Hippocampal formation (tissue), 2 donors: ENCODE data around the gene HCFC1.
A peak's percentile ranks its signal among the peaks of the same experiment; 100 is the strongest.

ENCODE experiments used
- DNase-seq, 2 donors: peaks; one replicate each; lab custom pipeline; 2025; lab: John Stamatoyannopoulos, UW

HCFC1 gene

DNA sequence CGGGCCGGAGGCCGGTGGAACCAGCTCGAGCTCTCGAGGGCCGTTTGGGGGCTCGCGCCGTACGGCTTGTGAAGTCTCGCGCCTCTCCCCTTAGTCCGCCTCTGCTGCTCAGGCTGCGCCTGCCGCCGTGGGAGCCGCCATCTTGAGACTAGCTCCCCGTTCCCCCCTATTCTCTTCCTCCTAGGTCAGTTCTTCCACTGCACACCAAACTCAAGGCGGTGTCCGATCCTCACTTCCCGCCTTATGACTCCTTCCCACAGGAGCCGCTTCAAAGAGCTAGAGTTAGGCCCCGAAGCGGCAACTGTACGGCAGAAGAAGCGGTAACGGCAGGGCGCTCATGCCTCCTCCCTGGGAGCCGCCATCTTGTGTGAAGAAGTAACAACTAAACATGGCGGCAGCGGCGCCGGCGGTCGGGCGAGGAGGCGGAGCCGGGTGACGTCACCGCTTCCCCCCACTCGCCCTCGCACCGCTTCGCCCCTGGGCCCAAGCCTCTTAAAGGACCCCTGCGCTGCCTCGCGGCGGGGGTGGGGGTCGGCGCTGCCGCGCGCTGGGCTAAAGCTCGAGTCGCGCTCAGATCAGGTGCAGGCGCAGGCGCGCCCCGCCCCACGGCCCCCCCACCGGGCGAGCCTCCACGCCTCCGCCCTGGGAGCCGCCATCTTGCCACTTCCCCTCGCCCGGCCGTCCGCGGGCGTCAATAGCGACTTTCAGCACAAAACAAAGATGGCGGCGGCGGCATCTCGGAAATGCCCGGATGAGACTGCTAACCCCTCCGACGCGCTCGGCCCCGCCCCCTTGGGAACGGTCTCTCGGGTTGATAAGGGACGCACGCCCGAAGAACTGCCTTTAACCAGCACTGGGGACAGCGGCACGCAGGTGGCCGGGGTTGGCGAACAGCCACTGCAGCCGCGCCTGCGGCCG, at the start of gene HCFC1:
TSS of gene HCFC1 (minus strand) at position 369 of the 918 bp plus-strand sequence. CDS start 978 bp downstream, outside the sequence.
- DNase-seq: peak; percentile 83 to 84

DNA sequence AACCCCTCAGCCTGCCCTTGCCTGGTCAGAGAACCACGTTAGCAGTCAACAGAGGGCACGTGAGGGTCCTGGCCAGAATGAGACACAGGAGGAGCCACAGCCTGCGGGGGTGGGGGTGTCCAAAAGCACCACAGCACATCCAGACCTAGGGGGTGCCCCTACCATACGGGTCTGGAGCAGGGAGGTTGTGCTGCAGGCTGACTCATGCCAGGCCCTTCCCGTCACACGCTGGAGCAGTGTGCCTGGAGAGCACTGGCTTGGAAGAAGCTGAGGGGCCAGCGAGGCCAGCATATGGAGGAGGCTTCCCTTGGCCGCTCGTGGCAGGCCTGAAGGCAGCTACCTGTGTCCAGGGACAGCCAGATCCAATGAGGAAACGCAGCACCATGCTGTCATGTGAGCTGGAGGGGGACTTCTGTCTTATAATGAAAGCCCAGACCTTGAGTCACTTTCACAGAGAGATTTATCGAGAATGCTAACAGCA, 49.6 kb upstream of the HCFC1 start:
- DNase-seq: no peak

DNA sequence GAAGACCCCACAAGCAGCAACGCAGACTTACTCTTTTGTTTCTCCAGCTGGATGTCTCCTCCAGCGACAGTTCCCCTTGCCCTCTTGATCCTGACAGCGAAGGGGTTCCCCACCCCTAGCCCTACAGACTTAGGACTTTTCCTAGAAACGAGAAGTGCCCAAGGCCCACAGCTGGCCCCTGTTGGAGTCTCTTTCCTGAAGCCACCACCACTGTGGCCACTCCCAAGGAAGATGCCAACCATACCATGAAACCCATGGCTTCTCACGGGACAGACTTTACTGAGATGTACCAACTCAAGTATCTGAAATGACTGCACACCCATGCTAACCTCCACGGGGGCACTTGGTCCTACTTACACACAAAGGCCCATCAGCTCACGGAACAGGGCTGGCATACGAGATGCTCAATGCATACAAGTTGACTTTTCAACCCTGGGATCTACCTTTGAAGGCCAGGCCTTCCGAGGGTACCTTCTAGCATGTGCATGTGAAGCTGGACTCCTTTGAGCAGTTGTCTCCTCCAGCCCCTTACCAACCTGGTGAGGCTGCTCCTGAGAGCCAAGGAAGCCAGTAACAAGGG, 49.0 kb upstream of the HCFC1 start:
- no peak for DNase-seq

DNA sequence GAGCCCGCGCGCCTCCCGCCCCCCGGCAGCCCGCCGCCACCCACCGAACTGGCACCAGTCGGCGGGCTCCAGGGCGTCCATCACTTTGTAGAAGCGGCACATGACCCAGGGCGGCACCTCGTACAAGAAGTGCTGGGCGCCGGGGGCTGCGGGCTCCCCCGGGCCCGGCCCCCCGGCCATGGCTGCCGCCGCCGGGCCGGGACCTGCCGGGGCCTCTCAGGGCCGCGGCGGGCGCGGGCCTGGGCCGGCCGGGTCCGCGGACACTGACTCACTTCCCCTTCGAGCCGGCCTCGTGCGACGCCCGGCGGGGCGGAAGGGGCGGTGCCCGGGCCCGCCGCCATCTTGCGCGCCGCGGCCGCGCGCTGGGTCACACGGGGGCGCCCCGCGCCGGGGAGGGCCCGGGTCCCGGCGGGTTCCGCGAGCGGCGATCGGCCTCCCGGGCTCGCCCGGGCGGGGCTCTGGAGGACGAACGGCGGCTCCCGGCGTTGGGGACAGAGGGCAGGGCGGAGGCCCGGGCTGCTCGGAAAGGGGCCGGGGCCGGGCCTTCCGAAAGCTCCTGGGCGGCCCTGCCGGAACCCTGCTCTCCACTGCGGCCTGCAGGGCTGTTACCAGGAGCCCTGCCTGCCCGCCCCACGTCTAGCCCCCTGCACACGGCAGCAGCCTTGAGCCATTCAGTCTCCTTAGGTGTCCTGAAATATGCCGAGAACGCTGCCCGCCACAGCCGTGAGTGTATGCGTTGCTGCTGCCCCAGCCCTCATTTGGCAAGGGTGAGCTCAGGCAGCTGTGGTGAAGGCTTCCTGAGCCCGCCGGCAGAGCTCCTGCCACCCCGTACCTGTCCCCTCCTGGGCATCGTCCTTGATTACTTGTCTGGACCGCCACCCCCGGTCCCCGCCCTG, 48.3 kb upstream of the HCFC1 start, which contains the start of gene IRAK1:
TSS of gene IRAK1 (minus strand) at position 270 of the 896 bp plus-strand sequence. CDS start at position 180, 90 bp downstream.
- DNase-seq: peak in 1 of 2 donors; percentile 39

DNA sequence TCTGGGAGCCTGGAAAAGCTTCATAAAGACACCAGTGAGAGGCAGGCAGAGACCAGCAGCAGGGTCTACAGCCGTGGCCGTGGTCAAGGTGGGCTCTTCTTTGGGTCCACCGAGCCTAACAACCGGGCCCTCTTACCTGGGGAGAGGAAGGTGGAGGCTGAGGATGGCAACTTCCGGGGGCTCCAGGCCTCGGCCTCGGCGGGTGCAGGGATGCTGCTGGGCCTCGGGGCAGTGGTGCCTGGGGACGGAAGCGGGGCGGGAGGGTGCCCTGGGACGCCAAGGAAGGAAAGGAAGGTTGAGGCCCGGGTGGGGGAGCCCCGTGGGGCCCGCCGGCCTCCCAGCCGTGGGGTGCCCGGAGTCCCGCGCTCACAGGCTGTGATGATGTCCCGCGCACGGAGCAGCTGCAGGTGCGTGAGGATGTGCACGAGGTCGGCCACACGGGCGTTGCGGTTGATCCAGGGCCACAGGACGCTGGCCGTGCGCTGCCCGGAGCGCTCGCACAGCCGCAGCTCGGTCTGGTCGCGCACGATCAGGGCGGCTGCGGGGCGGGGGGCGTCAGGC, 47.5 kb upstream of the HCFC1 start:
- DNase-seq: no peak

DNA sequence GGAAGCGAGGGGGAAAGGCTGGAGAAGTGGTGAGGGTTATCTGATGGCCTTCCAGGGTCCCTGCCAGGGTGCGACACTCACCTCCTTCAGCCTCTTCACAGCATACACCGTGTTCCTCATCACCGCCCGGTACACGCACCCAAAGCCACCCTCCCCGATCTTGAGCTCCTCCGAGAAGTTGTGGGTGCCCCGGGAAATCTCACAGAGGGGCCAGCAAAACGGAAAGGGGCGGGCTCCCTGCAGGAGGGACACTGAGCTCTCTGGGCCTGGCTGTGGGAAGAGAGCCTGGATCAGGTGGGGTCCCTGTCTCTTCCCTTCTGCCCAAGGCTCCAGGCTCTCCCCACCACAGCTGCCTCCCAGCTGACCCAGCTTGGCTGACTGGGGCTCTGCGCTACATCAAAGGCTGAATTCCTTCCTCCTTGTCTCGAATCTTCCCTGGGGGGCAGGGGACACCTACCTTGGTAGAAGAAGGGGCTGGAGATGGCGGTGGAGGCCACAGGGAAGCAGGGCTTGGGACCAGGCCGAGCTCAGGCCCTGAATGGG, 47.0 kb upstream of the HCFC1 start:
- no peak for DNase-seq

DNA sequence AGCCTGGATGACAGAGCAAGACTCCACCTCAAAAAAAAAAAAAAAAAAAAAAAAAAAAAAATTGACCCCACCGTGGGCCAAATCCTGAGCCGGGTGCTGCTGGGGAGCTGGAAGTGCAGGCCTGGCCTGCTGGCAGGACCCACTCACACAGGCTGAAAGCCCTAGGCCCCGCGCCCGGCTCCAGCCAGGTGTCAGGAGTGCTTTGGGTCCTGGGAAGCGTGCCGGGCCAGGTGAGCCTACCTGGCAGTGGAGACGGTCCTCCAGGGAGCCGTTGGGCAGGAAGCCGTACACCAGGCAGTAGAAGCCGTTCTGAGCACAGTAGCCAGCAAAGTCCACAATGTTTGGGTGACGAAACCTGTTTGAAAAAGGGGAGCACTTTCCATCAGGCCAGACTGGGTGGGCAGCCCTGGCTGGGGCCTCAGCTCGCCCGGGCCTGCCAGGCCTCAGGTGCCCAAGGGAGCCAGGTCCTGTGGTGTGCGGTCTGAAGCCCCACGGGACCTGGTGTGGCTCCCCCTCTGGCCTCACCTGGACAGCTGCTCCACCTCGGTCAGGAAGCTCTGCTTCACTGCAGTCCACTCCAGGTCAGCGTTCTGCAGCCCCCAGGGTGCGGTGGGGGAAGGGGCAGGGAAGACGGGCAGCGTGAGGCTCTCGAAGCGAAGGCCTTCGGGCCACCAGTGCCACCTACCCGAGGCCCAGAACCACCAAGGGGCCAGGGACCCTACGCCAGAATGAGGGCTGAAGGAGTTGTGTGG, 46.3 kb upstream of the HCFC1 start:
- no peak for DNase-seq

DNA sequence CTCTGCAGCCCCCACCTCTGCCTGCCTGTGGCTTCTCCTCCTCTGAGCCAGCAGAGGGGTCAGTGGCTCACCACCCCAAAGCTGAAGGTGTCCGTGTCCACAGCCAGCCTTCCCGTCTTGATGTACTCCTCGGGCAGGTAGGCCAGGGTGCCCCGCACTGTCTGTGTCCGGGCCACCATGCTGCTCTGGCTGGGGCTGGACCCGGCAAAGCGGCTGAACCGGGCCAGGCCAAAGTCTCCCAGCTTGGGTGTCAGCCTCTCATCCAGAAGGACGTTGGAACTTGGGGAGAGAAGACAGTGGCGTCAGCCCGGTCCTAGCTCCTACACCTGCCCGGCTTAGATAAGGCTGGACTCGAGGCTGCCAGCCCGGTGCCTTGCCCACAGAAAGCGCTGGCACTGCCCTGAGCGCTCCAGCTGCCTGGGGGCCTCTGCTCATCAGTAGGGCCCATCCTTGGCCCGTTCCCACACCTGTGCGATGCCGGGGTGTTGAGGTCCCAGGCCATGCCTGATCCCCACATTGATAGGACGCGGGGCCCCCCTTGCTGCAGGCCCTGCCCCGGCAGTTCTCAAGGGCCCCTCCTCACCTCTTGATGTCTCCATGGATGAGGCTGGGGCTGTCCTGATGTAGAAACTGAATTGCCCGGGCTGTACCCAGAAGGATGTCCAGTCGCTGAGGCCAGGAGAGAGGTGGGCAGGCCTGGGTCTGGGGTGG, 44.9 kb upstream of the HCFC1 start:
- no peak for DNase-seq

DNA sequence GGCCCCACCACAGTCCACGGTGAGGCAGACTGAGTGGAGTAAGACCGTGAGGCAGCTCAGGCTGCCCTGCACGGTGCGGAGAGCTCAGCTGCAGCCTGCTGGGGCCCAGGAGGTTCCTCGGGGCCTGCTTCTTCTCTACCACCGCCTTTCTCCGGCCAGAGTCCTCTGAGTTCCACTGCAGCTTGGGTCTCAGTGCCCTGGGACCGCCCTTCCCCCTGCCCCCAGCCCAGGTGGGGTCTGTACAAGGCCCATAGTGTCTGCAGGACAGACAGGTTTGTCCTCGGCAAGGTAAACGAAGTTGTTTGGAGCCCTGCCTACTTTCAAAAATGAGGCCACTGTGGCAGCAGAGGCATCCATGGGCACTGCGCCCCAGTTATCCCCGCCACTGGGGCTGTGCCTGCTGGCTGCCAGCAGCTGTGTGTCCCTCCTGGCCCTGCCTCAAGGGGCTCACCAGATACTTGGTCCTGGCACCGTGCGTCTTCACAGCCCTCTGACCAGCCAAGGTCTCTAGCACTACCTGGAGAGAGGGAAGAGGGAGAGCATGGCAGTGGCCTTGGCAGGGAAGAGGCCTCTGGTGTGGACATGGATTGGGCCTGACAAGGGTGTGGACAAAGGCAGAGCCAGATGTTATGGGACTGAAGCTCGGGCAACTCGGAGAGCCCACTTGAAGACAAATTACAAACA, 44.1 kb upstream of the HCFC1 start:
- no peak for DNase-seq

DNA sequence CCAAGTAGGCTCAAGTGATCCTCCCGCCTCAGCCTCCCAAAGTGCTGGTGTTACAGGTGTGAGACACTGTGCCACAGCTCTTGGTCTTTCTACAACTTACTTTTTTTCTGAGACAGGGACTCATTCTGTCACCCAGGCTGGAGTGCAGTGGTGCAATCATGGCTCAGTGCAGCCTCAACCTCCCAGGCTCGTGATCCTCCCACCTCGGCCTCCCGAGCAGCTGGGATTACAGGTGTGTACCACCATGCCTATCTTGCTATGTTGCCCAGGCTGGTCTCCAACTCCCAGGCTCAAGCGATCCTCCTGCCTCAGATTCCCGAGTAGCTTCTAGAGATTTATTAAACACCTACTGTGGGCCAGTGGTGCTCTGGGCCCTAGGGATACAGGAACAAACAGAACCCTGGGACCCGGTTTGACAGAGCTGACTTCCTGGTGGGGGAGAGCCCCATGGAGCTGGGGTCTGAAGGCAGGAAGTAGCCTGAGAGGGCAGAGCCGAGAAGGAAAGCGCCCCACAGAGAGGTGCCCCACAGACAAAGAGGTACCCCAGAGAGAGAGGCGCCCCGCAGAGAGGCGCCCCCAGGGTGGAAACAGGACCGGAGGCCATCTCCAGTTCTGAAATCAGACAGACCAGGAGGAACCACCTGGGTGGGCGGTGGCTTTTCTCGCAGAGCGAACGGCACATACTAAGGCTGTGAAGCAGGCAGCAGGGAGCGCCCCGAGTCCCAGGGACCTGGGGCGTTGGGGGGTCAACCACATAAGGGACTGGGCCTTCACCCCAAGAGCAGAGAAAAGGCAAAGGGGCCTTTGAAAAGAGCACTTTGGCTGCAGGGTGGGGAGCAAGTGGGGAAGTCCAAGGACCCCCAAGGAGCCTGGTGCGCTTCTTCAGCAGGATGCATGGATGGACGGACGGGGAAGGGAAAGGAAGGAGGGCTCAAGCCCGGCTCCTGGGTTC, 43.1 kb upstream of the HCFC1 start:
- no peak for DNase-seq

DNA sequence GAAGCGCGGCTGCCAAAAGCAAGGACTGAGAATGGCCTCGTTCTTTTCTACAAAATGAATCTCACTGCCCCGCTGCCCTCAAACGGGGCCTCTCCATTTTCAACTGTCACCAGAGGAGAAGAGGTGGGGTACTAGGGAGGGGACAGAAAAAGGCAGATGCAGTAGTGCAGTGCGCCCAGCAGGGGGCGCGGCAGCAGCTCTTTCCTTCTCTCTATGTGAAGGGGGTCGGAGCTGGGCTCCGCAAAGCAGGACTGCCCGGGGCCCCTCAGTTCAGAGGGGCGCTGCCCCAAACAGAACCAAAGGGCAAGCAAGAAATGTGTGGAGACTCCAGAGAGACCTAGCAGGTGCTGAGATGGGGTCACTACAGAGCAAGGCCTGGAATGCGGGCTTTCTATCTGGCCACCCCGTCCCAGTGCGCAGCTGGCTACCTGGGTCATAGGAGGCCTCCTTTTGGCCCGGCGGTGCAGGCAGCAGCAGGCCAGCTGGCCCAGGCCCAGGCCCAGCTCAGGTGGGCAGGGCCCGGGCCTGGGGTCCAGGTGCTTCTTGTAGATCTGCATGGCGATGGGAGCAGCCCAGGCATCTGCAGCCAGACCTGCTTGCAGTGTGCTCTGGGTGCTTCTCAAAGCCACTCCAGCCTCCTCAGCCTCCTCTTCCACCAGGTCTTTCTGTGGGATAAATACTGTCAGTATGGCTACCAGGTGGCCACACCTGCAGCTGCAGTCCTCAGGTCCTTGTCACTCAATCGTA, 42.2 kb upstream of the HCFC1 start:
- no peak for DNase-seq

DNA sequence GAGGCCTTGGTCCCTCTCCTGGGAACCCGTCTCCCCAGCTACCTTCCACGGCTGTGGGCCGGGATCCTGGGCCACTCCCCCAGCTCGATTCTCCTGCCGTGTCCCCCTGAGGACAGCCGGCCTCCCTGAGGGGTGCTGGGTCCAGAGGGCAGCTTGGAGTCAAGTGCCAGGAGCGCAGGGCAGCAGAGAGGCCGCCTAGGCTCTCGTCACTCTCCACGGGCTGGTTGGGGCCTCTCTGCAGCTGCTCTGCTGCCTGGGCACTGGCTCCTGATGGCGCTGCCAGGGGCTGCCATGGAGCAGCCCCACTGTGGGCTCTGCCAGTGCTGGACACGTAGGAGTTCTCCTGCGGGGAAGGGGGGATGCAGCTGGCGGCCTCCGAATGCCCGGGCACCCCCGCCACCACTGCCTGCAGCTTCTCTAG, 41.4 kb upstream of the HCFC1 start:
- DNase-seq: peak in 1 of 2 donors; percentile 38

DNA sequence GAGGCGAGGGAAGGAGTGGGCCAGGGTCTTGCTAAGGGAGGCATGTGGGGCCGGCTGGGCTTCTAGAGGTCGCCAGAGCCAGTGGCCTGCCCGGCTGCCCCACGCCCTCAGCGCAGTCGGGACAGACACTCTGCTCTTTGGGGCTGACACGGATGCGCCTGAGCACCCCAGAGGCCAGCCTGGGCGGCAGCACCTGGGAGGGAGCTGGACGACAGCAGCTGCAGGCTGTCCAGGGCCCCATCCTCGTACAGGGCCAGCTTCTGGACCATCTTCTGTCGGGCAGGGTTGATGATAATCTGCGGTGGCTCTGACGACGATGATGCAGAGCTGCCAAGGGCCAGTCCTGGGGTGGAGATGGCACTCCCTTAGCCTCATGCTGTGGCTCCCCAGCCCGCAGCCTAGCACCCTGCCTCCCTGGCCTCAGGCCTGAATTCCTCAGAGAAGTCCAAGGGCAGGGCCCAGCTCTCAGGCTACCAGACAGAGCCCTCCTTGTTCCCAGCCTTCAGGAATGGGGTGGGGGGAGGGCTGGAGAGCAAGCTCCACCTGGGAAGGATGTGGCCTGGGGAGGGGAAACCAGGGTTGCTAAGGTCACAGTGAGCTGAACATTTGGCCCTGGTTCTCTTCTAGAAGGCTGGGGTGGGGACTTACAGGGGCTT, 40.8 kb upstream of the HCFC1 start:
- peak in 1 of 2 donors; percentile 38 for DNase-seq

DNA sequence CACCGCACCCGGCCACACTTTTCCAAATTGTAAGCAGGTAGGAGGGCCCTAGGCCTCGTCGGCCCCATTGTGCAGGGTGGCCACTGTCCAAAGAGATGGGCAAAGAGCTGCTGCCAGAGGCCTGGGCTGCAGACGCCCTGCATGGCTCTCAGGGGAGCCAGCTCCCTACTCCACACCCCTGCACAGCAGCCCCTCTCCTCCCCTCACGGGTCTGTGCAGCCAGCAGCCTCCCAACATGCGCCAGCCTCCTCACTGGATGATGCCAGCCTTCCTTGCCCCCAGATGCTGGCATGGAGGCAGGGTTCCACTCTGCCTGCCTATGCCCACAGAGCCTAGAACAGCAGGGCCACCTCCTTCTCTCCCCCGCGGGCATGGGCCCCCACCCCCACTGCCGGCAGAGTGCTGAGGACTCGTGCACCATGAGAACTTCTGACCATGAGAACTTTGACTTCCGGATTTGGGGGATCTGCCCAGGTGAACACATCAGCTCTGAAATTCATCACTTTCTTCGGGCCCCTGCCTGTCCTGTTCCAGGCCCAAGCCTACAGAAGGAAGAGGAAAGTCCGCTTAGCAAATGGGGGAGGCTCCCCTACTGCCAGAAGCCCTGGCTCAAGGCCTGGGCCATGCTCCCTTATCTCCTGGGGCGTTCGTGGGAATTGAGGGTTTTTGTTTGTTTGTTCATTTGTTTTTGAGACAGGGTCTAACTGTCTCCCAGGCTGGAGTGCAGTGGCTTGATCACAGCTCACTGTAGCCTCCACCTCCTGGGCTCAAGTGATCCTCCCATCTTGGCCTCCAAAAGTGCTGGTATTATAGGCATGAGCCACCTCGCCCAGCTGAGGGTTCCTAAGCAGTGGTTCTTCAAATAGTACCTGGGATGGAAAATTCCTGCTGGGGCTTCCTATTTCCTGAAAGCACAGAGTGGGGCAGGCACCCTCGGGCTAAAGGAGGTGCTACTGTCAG, 40.0 kb upstream of the HCFC1 start:
- DNase-seq: no peak

DNA sequence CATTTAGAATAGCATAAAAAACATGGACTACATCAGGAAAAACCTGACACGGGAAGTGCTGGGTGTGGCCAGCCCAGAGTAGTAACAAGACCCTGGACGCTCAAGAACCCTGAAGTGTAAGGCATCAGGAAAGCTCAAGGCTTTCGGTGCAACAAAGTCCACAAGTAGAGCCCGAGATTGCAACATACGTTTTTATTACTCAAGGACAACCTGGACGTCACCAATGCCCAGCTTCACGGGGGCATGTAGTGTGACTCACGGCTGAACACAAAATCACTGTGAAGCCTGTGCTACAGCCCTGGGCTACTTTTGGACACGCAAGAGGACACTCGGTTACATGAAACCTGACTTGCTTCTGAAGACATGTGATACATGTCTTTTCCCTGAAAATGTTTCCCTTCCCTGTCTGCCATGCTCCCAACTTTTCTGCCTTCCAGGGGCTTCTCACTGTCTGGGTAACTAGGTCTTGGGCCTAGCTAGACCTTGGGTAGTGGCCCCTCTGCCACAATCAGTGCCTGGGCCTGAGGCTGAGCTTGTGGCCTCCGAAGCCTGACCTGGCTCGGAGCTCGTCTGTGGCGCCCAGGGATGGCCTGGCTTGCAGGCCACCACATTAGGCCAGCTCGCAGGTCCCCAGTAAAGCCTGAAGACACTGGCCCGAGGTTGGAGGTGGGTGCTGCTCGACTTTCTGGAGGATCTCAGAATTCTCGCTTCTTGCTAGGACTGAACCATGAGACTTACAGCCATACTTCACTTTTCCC, 38.9 kb upstream of the HCFC1 start:
- DNase-seq: no peak
